Neural cell (in vitro differentiated cells): ENCODE measurements around the gene GABRG3. TPM values are rescaled to one million over a fixed set of nuclear protein-coding genes. Genes with fewer than 3 reads are reported as not detected.

Experiments
- H2AFZ ChIP-seq: fragments of 200-600, 300-800 bp; sonication (generic), shearing (Covaris generic); 2 replicates; pipeline ENCODE4 v1.6.0; 2014; ENCODE audit warnings: low read depth, mild to moderate bottlenecking, antibody characterized with exemption, low read length, moderate library complexity
- H3F3A ChIP-seq: fragments of 200-600 bp; shearing (Covaris generic); 2 replicates; pipeline ENCODE4 v1.6.1; 2016; ENCODE audit warnings: mild to moderate bottlenecking, moderate library complexity, mixed read lengths, antibody characterized with exemption, low read length; ENCODE audit not compliant: insufficient read depth, poor library complexity, severe bottlenecking
- H3K27ac ChIP-seq: fragments of 200-600, 300-800 bp; sonication (generic), shearing (Covaris generic); 2 replicates; pipeline ENCODE4 v1.5.1; 2014; ENCODE audit warnings: mild to moderate bottlenecking, low read length, moderate library complexity
- H3K27me3 ChIP-seq: fragments of 300-800, 200-600 bp; sonication (generic), shearing (Covaris generic); 2 replicates; pipeline ENCODE4 v1.6.0; 2014; ENCODE audit warnings: mild to moderate bottlenecking, low read depth, low read length, moderate library complexity; ENCODE audit not compliant: insufficient read depth
- H3K36me3 ChIP-seq: fragments of 300-800, 200-600 bp; sonication (generic), shearing (Covaris generic); 2 replicates; pipeline ENCODE4 v1.5.1; 2014; ENCODE audit warnings: mild to moderate bottlenecking, antibody characterized with exemption, low read length, moderate library complexity; ENCODE audit not compliant: insufficient read depth
- H3K4me2 ChIP-seq: fragments of 300-800, 200-600 bp; sonication (generic), shearing (Covaris generic); 2 replicates; pipeline ENCODE4 v1.6.0; 2014; ENCODE audit warnings: mild to moderate bottlenecking, low read length
- H3K4me3 ChIP-seq: fragments of 300-800, 200-600 bp; sonication (generic), shearing (Covaris generic); 2 replicates; pipeline ENCODE4 v1.5.1; 2014; ENCODE audit warnings: mild to moderate bottlenecking, low read length, moderate library complexity
- H3K79me2 ChIP-seq: fragments of 200-600 bp; shearing (Covaris generic); replicated peaks from 2 replicates; pipeline ENCODE4 v1.6.0; 2014; ENCODE audit warnings: mild to moderate bottlenecking, low read length, moderate library complexity; ENCODE audit not compliant: insufficient read depth
- H3K9ac ChIP-seq: fragments of 300-800, 200-600 bp; sonication (generic), shearing (Covaris generic); 2 replicates; pipeline ENCODE4 v1.6.1; 2016; ENCODE audit warnings: mild to moderate bottlenecking, low read length, mixed read lengths
- H3K9me2 ChIP-seq: fragments of 200-600 bp; shearing (Covaris generic); 2 replicates; pipeline ENCODE4 v1.6.1; 2016; ENCODE audit warnings: mild to moderate bottlenecking, low read length, mixed read lengths; ENCODE audit not compliant: insufficient read depth
- H3K9me3 ChIP-seq: fragments of 200-600, 300-800 bp; sonication (generic), shearing (Covaris generic); 2 replicates; pipeline ENCODE4 v1.6.1; 2016; ENCODE audit warnings: mild to moderate bottlenecking, mixed run types, low read length, moderate library complexity, mixed read lengths
- H4K20me1 ChIP-seq: fragments of 200-600 bp; shearing (Covaris generic); 2 replicates; pipeline ENCODE4 v1.6.1; 2016; ENCODE audit warnings: mild to moderate bottlenecking, mixed run types; ENCODE audit not compliant: insufficient read depth
- EP300 ChIP-seq: fragments of 450-650 bp; conservative IDR thresholded peaks from 2 replicates; pipeline ENCODE4 v1.6.1; 2014; ENCODE audit warnings: antibody characterized with exemption, mild to moderate bottlenecking, moderate library complexity; ENCODE audit not compliant: poor library complexity, severe bottlenecking
- EZH2 ChIP-seq: fragments of 200-600, 300-800 bp; shearing (Covaris generic), sonication (generic); IDR thresholded peaks from 2 replicates; pipeline ENCODE4 v1.6.1; 2014; ENCODE audit warnings: antibody characterized with exemption, low read length, borderline replicate concordance, mild to moderate bottlenecking; ENCODE audit not compliant: insufficient read depth, poor library complexity, severe bottlenecking
- MXI1 ChIP-seq: fragments of 450-650 bp; conservative IDR thresholded peaks from 2 replicates; pipeline ENCODE4 v1.6.1; 2014; ENCODE audit warnings: antibody characterized with exemption, mild to moderate bottlenecking; ENCODE audit not compliant: poor library complexity, severe bottlenecking
- POLR2AphosphoS5 ChIP-seq: IDR thresholded peaks from 2 replicates; pipeline ENCODE4 v1.6.1; 2012
- RAD21 ChIP-seq: fragments of 450-650 bp; conservative IDR thresholded peaks from 2 replicates; pipeline ENCODE4 v1.6.1; 2014; ENCODE audit warnings: antibody characterized with exemption, mild to moderate bottlenecking, moderate library complexity
- SMC3 ChIP-seq: fragments of 450-650 bp; conservative IDR thresholded peaks from 2 replicates; pipeline ENCODE4 v1.6.1; 2014; ENCODE audit warnings: antibody characterized with exemption, mild to moderate bottlenecking, moderate library complexity; ENCODE audit not compliant: poor library complexity
- TAF1 ChIP-seq: IDR thresholded peaks from 2 replicates; pipeline ENCODE4 v1.6.1; 2012; ENCODE audit warnings: low read depth
- polyA plus RNA-seq: library from polyadenylated mRNA; depleted of rRNA; stranded (reverse); fragments of >200 nt; gene quantifications from 2 replicates; pipeline ENCODE4 v1.2.3, GENCODE V29; 2014
- TF ChIP-seq, protein P1 (sequence below): IDR thresholded peaks from 2 replicates; pipeline ENCODE4 v1.6.1; 2012; ENCODE audit warnings: borderline replicate concordance
- TF ChIP-seq, protein P2 (sequence below): fragments of 450-650 bp; IDR thresholded peaks from 2 replicates; pipeline ENCODE4 v1.5.1; 2014; ENCODE audit warnings: antibody characterized with exemption, mild to moderate bottlenecking, moderate library complexity; ENCODE audit not compliant: poor library complexity, severe bottlenecking

Gene GABRG3
- polyA plus RNA-seq, 1 donor from 2014 or later, result 1.2 TPM

DNA sequence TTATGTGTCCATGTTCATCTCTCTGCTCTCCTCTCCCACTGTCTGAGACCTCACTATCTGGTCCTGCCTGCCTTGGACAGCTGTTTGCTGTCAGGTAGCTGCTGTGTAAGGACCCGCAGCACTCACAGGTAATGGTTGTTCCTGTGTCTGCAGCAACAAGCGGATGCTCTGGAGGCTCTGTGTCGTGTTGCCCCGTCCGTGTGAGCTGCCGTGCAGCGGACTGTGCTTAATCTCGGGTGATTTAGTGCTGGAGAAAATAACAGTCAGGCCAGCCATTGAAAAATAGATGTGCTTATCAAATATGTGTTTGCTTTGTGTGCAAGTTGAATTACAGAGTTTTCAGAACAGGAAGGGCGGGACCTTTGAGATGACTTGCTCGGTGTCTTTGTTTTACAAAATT lies 121.4 kb downstream of the GABRG3 start:
- H3F3A ChIP-seq, result no peaks in the 10 kb centered on the region
- H2AFZ ChIP-seq, result no peak overlapping the region
- no peak overlapping the region for H3K4me2 ChIP-seq
- no peak overlapping the region for H3K27ac ChIP-seq
- no peaks in the 10 kb centered on the region for H3K9me2 ChIP-seq
- no peaks in the 10 kb centered on the region for H3K9me3 ChIP-seq
- TF ChIP-seq SMC3 (no peak), MXI1 (no peak)
- no peaks in the 10 kb centered on the region for H3K36me3 ChIP-seq
- no peaks in the 10 kb centered on the region for H3K79me2 ChIP-seq
- H4K20me1 ChIP-seq, result no peaks in the 10 kb centered on the region
- H3K4me3 ChIP-seq, result no peak overlapping the region
- no peaks in the 10 kb centered on the region for H3K27me3 ChIP-seq
- no peak overlapping the region for H3K9ac ChIP-seq

DNA sequence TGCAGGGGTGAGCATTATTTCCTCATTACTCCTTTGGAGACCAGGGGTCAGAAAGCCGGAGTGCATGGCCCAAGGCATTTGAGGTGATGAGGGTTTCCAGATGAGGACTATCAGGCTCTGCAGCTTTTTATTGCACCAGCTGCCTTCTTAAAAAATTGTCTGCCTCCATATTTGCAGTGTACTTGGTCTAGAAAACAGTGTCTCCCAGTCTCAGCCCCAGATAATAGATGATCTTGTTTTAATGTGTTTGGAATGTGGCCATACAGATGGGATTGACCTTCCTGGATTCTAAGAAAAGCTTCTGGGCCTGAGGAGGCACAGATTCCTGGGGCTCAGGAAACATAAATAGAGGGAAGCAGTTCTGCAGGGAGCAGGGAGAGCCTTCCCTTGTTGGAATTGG lies 123.3 kb downstream of the GABRG3 start:
- Histone ChIP-seq H3K9ac (no peak overlapping the region), H3K27me3 (no peaks in the 10 kb centered on the region), H3K9me2 (no peaks in the 10 kb centered on the region), H3K79me2 (no peaks in the 10 kb centered on the region), H2AFZ (no peak overlapping the region), H3K27ac (no peak overlapping the region), H3K4me3 (no peak overlapping the region), H3K4me2 (no peak overlapping the region), H3K36me3 (no peaks in the 10 kb centered on the region), H3K9me3 (no peaks in the 10 kb centered on the region), H4K20me1 (no peaks in the 10 kb centered on the region), H3F3A (no peaks in the 10 kb centered on the region)
- TF ChIP-seq TAF1 (no peak), EZH2 (no peak), SMC3 (no peak), POLR2AphosphoS5 (no peak), RAD21 (no peak), EP300 (no peak), MXI1 (no peak)
- TF ChIP-seq, protein P1, sequence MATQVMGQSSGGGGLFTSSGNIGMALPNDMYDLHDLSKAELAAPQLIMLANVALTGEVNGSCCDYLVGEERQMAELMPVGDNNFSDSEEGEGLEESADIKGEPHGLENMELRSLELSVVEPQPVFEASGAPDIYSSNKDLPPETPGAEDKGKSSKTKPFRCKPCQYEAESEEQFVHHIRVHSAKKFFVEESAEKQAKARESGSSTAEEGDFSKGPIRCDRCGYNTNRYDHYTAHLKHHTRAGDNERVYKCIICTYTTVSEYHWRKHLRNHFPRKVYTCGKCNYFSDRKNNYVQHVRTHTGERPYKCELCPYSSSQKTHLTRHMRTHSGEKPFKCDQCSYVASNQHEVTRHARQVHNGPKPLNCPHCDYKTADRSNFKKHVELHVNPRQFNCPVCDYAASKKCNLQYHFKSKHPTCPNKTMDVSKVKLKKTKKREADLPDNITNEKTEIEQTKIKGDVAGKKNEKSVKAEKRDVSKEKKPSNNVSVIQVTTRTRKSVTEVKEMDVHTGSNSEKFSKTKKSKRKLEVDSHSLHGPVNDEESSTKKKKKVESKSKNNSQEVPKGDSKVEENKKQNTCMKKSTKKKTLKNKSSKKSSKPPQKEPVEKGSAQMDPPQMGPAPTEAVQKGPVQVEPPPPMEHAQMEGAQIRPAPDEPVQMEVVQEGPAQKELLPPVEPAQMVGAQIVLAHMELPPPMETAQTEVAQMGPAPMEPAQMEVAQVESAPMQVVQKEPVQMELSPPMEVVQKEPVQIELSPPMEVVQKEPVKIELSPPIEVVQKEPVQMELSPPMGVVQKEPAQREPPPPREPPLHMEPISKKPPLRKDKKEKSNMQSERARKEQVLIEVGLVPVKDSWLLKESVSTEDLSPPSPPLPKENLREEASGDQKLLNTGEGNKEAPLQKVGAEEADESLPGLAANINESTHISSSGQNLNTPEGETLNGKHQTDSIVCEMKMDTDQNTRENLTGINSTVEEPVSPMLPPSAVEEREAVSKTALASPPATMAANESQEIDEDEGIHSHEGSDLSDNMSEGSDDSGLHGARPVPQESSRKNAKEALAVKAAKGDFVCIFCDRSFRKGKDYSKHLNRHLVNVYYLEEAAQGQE, result no peak
- TF ChIP-seq, protein P2, sequence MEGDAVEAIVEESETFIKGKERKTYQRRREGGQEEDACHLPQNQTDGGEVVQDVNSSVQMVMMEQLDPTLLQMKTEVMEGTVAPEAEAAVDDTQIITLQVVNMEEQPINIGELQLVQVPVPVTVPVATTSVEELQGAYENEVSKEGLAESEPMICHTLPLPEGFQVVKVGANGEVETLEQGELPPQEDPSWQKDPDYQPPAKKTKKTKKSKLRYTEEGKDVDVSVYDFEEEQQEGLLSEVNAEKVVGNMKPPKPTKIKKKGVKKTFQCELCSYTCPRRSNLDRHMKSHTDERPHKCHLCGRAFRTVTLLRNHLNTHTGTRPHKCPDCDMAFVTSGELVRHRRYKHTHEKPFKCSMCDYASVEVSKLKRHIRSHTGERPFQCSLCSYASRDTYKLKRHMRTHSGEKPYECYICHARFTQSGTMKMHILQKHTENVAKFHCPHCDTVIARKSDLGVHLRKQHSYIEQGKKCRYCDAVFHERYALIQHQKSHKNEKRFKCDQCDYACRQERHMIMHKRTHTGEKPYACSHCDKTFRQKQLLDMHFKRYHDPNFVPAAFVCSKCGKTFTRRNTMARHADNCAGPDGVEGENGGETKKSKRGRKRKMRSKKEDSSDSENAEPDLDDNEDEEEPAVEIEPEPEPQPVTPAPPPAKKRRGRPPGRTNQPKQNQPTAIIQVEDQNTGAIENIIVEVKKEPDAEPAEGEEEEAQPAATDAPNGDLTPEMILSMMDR, result no peak
